H1 (cell line): Measurements from ENCODE around the gene ELMO3.

Experiments used
- ATF2 ChIP-seq: IDR thresholded peaks from 2 replicates; pipeline ENCODE4 v1.6.1; 2012; ENCODE audit warnings: low read length, inconsistent platforms
- BRCA1 ChIP-seq: IDR thresholded peaks from 2 replicates; pipeline ENCODE4 v1.6.1; 2012; ENCODE audit warnings: low read depth, low read length, improper control_type of control experiment
- CHD2 ChIP-seq: IDR thresholded peaks from 2 replicates; pipeline ENCODE4 v1.6.1; 2012; ENCODE audit warnings: low read length, improper control_type of control experiment
- CTCF ChIP-seq, 3 experiments: IDR thresholded peaks; 1 replicate in 2 of 3; 2 replicates in 1 of 3; pipeline versions ENCODE4 v1.5.1 to v1.6.1; 2011; ENCODE audit warnings: low read length in 3 of 3, mild to moderate bottlenecking in 3 of 3, inconsistent platforms in 2 of 3, low read depth in 1 of 3, moderate library complexity in 1 of 3; ENCODE audit not compliant: insufficient read depth in 1 of 3; ENCODE audit errors: control extremely low read depth in 1 of 3
- EZH2 ChIP-seq: fragments of 200-600 bp; sonication (generic); IDR thresholded peaks from 2 replicates; pipeline ENCODE4 v1.7.1; 2012; ENCODE audit warnings: low read depth, mild to moderate bottlenecking, moderate library complexity, low read length, inconsistent platforms; ENCODE audit not compliant: severe bottlenecking
- GABPA ChIP-seq: IDR thresholded peaks from 2 replicates; pipeline ENCODE4 v1.6.1; 2011; ENCODE audit warnings: mild to moderate bottlenecking, low read length, moderate library complexity, borderline replicate concordance; ENCODE audit not compliant: insufficient read depth
- POLR2A ChIP-seq, 2 experiments: IDR thresholded peaks; 1 replicate in 1 of 2; 2 replicates in 1 of 2; pipeline ENCODE4 v1.6.1; 2011; ENCODE audit warnings: low read depth in 2 of 2, low read length in 2 of 2, mild to moderate bottlenecking in 2 of 2; ENCODE audit errors: control extremely low read depth in 1 of 2
- POLR2AphosphoS5 ChIP-seq: IDR thresholded peaks from 2 replicates; pipeline ENCODE4 v1.6.1; 2011; ENCODE audit warnings: low read depth, low read length
- RNF2 ChIP-seq: fragments of 200-900, 300-1000 bp; sonication (generic); IDR thresholded peaks from 2 replicates; pipeline ENCODE4 v1.7.1; 2016; ENCODE audit warnings: borderline replicate concordance, low read depth, mild to moderate bottlenecking, antibody characterized with exemption, low read length; ENCODE audit not compliant: poor library complexity, severe bottlenecking; ENCODE audit errors: missing control alignments
- SIX5 ChIP-seq: IDR thresholded peaks from 2 replicates; pipeline ENCODE4 v1.6.1; 2011; ENCODE audit warnings: mild to moderate bottlenecking, low read depth, low read length
- TAF1 ChIP-seq: IDR thresholded peaks from 2 replicates; pipeline ENCODE4 v1.6.1; 2011; ENCODE audit warnings: mild to moderate bottlenecking, low read depth, low read length
- TF ChIP-seq, protein P1 (sequence below): IDR thresholded peaks from 2 replicates; pipeline ENCODE4 v1.6.1; 2011; ENCODE audit warnings: low read length, improper control_type of control experiment
- TF ChIP-seq, protein P2 (sequence below): IDR thresholded peaks from 2 replicates; pipeline ENCODE4 v1.6.1; 2012; ENCODE audit warnings: inconsistent platforms

- no peak for TF ChIP-seq BRCA1
- TF ChIP-seq POLR2A (IDR thresholded peaks at IDR 0.05; ENCODE audit: control extremely low read depth in 1 of 2, low read depth in 2 of 2, low read length in 2 of 2), result no peak
- peak; percentile 44 to 80 (median 47); a peak in 3 of 4 replicates for TF ChIP-seq CTCF (IDR thresholded peaks at IDR 0.05; ENCODE audit: control extremely low read depth in 1 of 3, insufficient read depth in 1 of 3, low read depth in 1 of 3, low read length in 3 of 3)
- TF ChIP-seq GABPA, result no peak
- no peak for TF ChIP-seq CHD2
- TF ChIP-seq EZH2, result no peak
- TF ChIP-seq, protein P1, sequence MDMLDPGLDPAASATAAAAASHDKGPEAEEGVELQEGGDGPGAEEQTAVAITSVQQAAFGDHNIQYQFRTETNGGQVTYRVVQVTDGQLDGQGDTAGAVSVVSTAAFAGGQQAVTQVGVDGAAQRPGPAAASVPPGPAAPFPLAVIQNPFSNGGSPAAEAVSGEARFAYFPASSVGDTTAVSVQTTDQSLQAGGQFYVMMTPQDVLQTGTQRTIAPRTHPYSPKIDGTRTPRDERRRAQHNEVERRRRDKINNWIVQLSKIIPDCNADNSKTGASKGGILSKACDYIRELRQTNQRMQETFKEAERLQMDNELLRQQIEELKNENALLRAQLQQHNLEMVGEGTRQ, result no peak
- no peak for TF ChIP-seq POLR2AphosphoS5
- TF ChIP-seq RNF2, result no peak
- no peak for TF ChIP-seq SIX5
- no peak for TF ChIP-seq ATF2
- TF ChIP-seq, protein P2, sequence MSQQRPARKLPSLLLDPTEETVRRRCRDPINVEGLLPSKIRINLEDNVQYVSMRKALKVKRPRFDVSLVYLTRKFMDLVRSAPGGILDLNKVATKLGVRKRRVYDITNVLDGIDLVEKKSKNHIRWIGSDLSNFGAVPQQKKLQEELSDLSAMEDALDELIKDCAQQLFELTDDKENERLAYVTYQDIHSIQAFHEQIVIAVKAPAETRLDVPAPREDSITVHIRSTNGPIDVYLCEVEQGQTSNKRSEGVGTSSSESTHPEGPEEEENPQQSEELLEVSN, result no peak
- no peak for TF ChIP-seq TAF1
Observed at GRCh38 chr16:67199808-67200198, 872 bp downstream of the ELMO3 start.
